ENCODE data around the gene WBP1L. TPM values are rescaled to one million over a fixed set of nuclear protein-coding genes. Genes with fewer than 3 reads are reported as not detected.

The WBP1L gene
- total and polyA plus RNA-seq, 2 experiments from 2014 or later, result 7.0 to 55.7 TPM

GRCh38 chr10:102863660-102864059, 119.9 kb downstream of the WBP1L start:
- H3K9me2 ChIP-seq (ENCODE audit: insufficient read depth), result no peaks in the 10 kb centered on the region
- H4K20me1 ChIP-seq (replicated peaks; ENCODE audit: insufficient read depth), result no peaks in the 10 kb centered on the region
- H3K79me2 ChIP-seq (replicated peaks; ENCODE audit: insufficient read depth), result no peaks in the 10 kb centered on the region
- H3K36me3 ChIP-seq (ENCODE audit: insufficient read depth), result no peaks in the 10 kb centered on the region; the same call in 1 of the 2 replicates
- H3K9me3 Mint-ChIP-seq, result no peaks in the 10 kb centered on the region
- H3K36me3 Mint-ChIP-seq (ENCODE audit: low read depth), result no peaks in the 10 kb centered on the region; the same call in 2 of the 3 replicates
- TF ChIP-seq JUNB (IDR thresholded peaks at IDR 0.05; ENCODE audit: unreplicated experiment) (no peak), POLR2AphosphoS5 (IDR thresholded peaks at IDR 0.05; ENCODE audit: low read depth) (no peak), ZNF114 (CRISPR knock-in tag; IDR thresholded peaks at IDR 0.05) (no peak), STAT1 (IDR thresholded peaks at IDR 0.05; ENCODE audit: unreplicated experiment) (no peak), ETS1 (IDR thresholded peaks at IDR 0.05) (no peak), REST (IDR thresholded peaks at IDR 0.05; ENCODE audit: unreplicated experiment) (no peak), ZNF331 (CRISPR knock-in tag; IDR thresholded peaks at IDR 0.05; ENCODE audit: low read depth) (no peak), EZH2phosphoT487 (IDR thresholded peaks at IDR 0.05; ENCODE audit: unreplicated experiment) (no peak), CTCF (conservative IDR thresholded peaks at IDR 0.05; ENCODE audit: low read depth in 2 of 2) (no peak), NANOG (IDR thresholded peaks at IDR 0.05; ENCODE audit: borderline replicate concordance) (no peak), EZH2 (IDR thresholded peaks at IDR 0.05; ENCODE audit: low read depth, unreplicated experiment) (no peak), CREB1 (CRISPR knock-in tag; IDR thresholded peaks at IDR 0.05; ENCODE audit: low read depth) (no peak), ZNF462 (CRISPR knock-in tag; IDR thresholded peaks at IDR 0.05) (no peak)
- H3K4me3 ChIP-seq, result no peak overlapping the region
- H3K27ac ChIP-seq (ENCODE audit: low read depth), result no peak overlapping the region
- no peak overlapping the region for H3K4me2 ChIP-seq
- DNase-seq (ENCODE audit: low spot score), result no peak
- no peak for ATAC-seq
- H3K27ac Mint-ChIP-seq, result no peak overlapping the region
- no peak overlapping the region for H2AFZ ChIP-seq
- no peaks in the 10 kb centered on the region for H3K4me1 ChIP-seq (ENCODE audit: insufficient read depth)
- H3K4me1 Mint-ChIP-seq, result no peaks in the 10 kb centered on the region
- no peak overlapping the region for H3K4me3 Mint-ChIP-seq
- no peaks in the 10 kb centered on the region for H3K27me3 Mint-ChIP-seq (ENCODE audit: insufficient read depth, low read depth, poor library complexity)
- H3F3A ChIP-seq (replicated peaks; ENCODE audit: low read depth), result no peaks in the 10 kb centered on the region
- H3K27me3 ChIP-seq (ENCODE audit: insufficient read depth), result no peaks in the 10 kb centered on the region
